Cardiac fibroblast (primary cell): ENCODE results near the gene DHX58.
A peak's percentile ranks its signal among the peaks of the same experiment; 100 is the strongest.

Source experiments
- DNase-seq, 2 donors: peaks; one replicate each; pipeline versions ENCODE4 v3.0.0 to v3.0.0-alpha.2; 2010; ENCODE audit warnings: low read depth in 2 of 2
- H3K4me3 ChIP-seq, 2 donors: replicated peaks in 1 of 2; 1 replicate in 1 of 2; 2 replicates in 1 of 2; pipeline ENCODE4 v1.5.1; 2011; ENCODE audit warnings: low read depth in 2 of 2, low read length in 2 of 2, mild to moderate bottlenecking in 2 of 2, moderate library complexity in 1 of 2
- CTCF ChIP-seq: IDR thresholded peaks from one replicate; pipeline ENCODE4 v1.5.1; 2011; ENCODE audit warnings: low read depth, mild to moderate bottlenecking, low read length, inconsistent platforms

The DHX58 gene

GRCh38 chr17:42120161-42120769 is 7.8 kb upstream of the DHX58 start:
- peak overlapping the region; percentile 51 to 60 for H3K4me3 ChIP-seq
- TF ChIP-seq CTCF = no peak
- DNase-seq = no peak

- DNase-seq = no peak
- no peak for TF ChIP-seq CTCF
- H3K4me3 ChIP-seq = no peak overlapping the region
Measured at GRCh38 chr17:42119301-42119700, 6.8 kb upstream of the DHX58 start.

- no peak overlapping the region for H3K4me3 ChIP-seq
- peak; percentile 62 for TF ChIP-seq CTCF
- peak; percentile 42 to 50 for DNase-seq
Measured at GRCh38 chr17:42118545-42118944, 6.0 kb upstream of the DHX58 start.

GRCh38 chr17:42118126-42118510 is 5.6 kb upstream of the DHX58 start:
- no peak for TF ChIP-seq CTCF
- H3K4me3 ChIP-seq = no peak overlapping the region
- no peak for DNase-seq

GRCh38 chr17:42117397-42118125 is 5.0 kb upstream of the DHX58 start:
- H3K4me3 ChIP-seq = no peak overlapping the region
- no peak for DNase-seq
- no peak for TF ChIP-seq CTCF

GRCh38 chr17:42116705-42117396 is 4.3 kb upstream of the DHX58 start:
- peak; percentile 86 for TF ChIP-seq CTCF
- no peak overlapping the region for H3K4me3 ChIP-seq
- peak; percentile 88 for DNase-seq
